ENCODE measurements around the gene ZNF646. TPM values are rescaled to one million over a fixed set of nuclear protein-coding genes. Genes with fewer than 3 reads are reported as not detected.
A peak's percentile ranks its signal among the peaks of the same experiment; 100 is the strongest.

Gene ZNF646
- total RNA-seq, 1 donor from 2014 or later: 20.4 TPM

- TF ChIP-seq CTCF (IDR thresholded peaks at IDR 0.05; ENCODE audit: unreplicated experiment): no peak
- peaks cover 8% of the 10 kb centered on the region for H3K36me3 Mint-ChIP-seq
- H3K4me1 Mint-ChIP-seq: peaks cover 6% of the 10 kb centered on the region
- peak overlapping the region; percentile 92 for H3K4me3 Mint-ChIP-seq
- peak; percentile 73 to 88 for DNase-seq (ENCODE audit: low spot score in 2 of 2, unreplicated experiment in 2 of 2)
- no peaks in the 10 kb centered on the region for H3K9me3 Mint-ChIP-seq
- H3K27me3 Mint-ChIP-seq (ENCODE audit: low read depth): no peaks in the 10 kb centered on the region
- H3K27ac Mint-ChIP-seq: peak overlapping the region; percentile 93
Measured at GRCh38 chr16:31033709-31034492, 40.3 kb upstream of the ZNF646 start.

- Mint-ChIP-seq H3K27ac (no peak overlapping the region), H3K36me3 (peaks cover 13% of the 10 kb centered on the region), H3K27me3 (ENCODE audit: low read depth) (no peaks in the 10 kb centered on the region), H3K4me1 (peaks cover 6% of the 10 kb centered on the region), H3K4me3 (no peak overlapping the region), H3K9me3 (no peaks in the 10 kb centered on the region)
- no peak for TF ChIP-seq CTCF (IDR thresholded peaks at IDR 0.05; ENCODE audit: unreplicated experiment)
- no peak for DNase-seq (ENCODE audit: low spot score in 2 of 2, unreplicated experiment in 2 of 2)
Measured at GRCh38 chr16:31036691-31037090, 37.5 kb upstream of the ZNF646 start.

GRCh38 chr16:31038993-31039392 lies 35.2 kb upstream of the ZNF646 start:
- Mint-ChIP-seq H3K4me3 (no peak overlapping the region), H3K27me3 (ENCODE audit: low read depth) (no peaks in the 10 kb centered on the region), H3K9me3 (no peaks in the 10 kb centered on the region), H3K36me3 (peaks cover 13% of the 10 kb centered on the region), H3K27ac (no peak overlapping the region), H3K4me1 (peaks cover 2% of the 10 kb centered on the region)
- DNase-seq (ENCODE audit: low spot score in 2 of 2, unreplicated experiment in 2 of 2): no peak
- TF ChIP-seq CTCF (IDR thresholded peaks at IDR 0.05; ENCODE audit: unreplicated experiment): no peak

GRCh38 chr16:31042866-31043265 lies 31.4 kb upstream of the ZNF646 start:
- peaks cover 2% of the 10 kb centered on the region for H3K27me3 Mint-ChIP-seq (ENCODE audit: low read depth)
- H3K4me3 Mint-ChIP-seq: no peak overlapping the region

GRCh38 chr16:31043352-31043751 lies 30.9 kb upstream of the ZNF646 start:
- no peak for DNase-seq (ENCODE audit: low spot score in 2 of 2, unreplicated experiment in 2 of 2)
- Mint-ChIP-seq H3K4me1 (no peaks in the 10 kb centered on the region), H3K27ac (no peak overlapping the region), H3K27me3 (ENCODE audit: low read depth) (peaks cover 2% of the 10 kb centered on the region), H3K36me3 (peaks cover 5% of the 10 kb centered on the region), H3K9me3 (peaks cover 3% of the 10 kb centered on the region), H3K4me3 (no peak overlapping the region)
- no peak for TF ChIP-seq CTCF (IDR thresholded peaks at IDR 0.05; ENCODE audit: unreplicated experiment)

More at GRCh38 chr16:31042866-31043265, 31.4 kb upstream of the ZNF646 start:
- no peak for TF ChIP-seq CTCF (IDR thresholded peaks at IDR 0.05; ENCODE audit: unreplicated experiment)
- DNase-seq (ENCODE audit: low spot score in 2 of 2, unreplicated experiment in 2 of 2): no peak
- H3K36me3 Mint-ChIP-seq: peaks cover 5% of the 10 kb centered on the region
- H3K9me3 Mint-ChIP-seq: peaks cover 3% of the 10 kb centered on the region
- H3K27ac Mint-ChIP-seq: no peak overlapping the region
- no peaks in the 10 kb centered on the region for H3K4me1 Mint-ChIP-seq

All from mesothelial cell of epicardium (in vitro differentiated cells).